Measurements from ENCODE around the gene UBE2Q1.

UBE2Q1 gene

GRCh38 chr1:154557939-154558719 is at the start of gene UBE2Q1:
Gene UBE2Q1, minus strand, starts transcription at chr1:154558662. Its CDS starts 109 bp downstream, at chr1:154558553.
- DNase-seq (ENCODE audit: low read depth), result no peak

- peak; percentile 96 for DNase-seq (ENCODE audit: low read depth)
Measured at GRCh38 chr1:154607609-154608396, 49.3 kb upstream of the UBE2Q1 start, which contains the start of gene ADAR. Gene ADAR, minus strand, starts transcription at chr1:154608186. Its CDS starts 180 bp downstream, at chr1:154608006.

GRCh38 chr1:154607106-154607608 is 48.7 kb upstream of the UBE2Q1 start:
- DNase-seq (ENCODE audit: low read depth), result peak; percentile 38

- no peak for DNase-seq (ENCODE audit: low read depth)
Measured at GRCh38 chr1:154605534-154605933, 47.1 kb upstream of the UBE2Q1 start.

- DNase-seq (ENCODE audit: low read depth), result no peak
Measured at GRCh38 chr1:154603317-154603716, 44.9 kb upstream of the UBE2Q1 start.

- DNase-seq (ENCODE audit: low read depth), result peak; percentile 9
Measured at GRCh38 chr1:154599658-154600057, 41.2 kb upstream of the UBE2Q1 start.

- DNase-seq (ENCODE audit: low read depth), result peak; percentile 31
Measured at GRCh38 chr1:154598871-154599635, 40.6 kb upstream of the UBE2Q1 start.

- peak; percentile 9 for DNase-seq (ENCODE audit: low read depth)
Measured at GRCh38 chr1:154595621-154596020, 37.2 kb upstream of the UBE2Q1 start.

- DNase-seq (ENCODE audit: low read depth), result no peak
Measured at GRCh38 chr1:154594811-154595210, 36.3 kb upstream of the UBE2Q1 start.

GRCh38 chr1:154593390-154593789 is 34.9 kb upstream of the UBE2Q1 start:
- no peak for DNase-seq (ENCODE audit: low read depth)

- DNase-seq (ENCODE audit: low read depth), result no peak
Measured at GRCh38 chr1:154591206-154591605, 32.7 kb upstream of the UBE2Q1 start.

- no peak for DNase-seq (ENCODE audit: low read depth)
Measured at GRCh38 chr1:154590756-154591155, 32.3 kb upstream of the UBE2Q1 start.

GRCh38 chr1:154589780-154590179 is 31.3 kb upstream of the UBE2Q1 start:
- no peak for DNase-seq (ENCODE audit: low read depth)

GRCh38 chr1:154586641-154587040 is 28.2 kb upstream of the UBE2Q1 start:
- no peak for DNase-seq (ENCODE audit: low read depth)

- DNase-seq (ENCODE audit: low read depth), result no peak
Measured at GRCh38 chr1:154586231-154586630, 27.8 kb upstream of the UBE2Q1 start.

GRCh38 chr1:154584267-154584994 is 26.0 kb upstream of the UBE2Q1 start:
- DNase-seq (ENCODE audit: low read depth), result no peak

- DNase-seq (ENCODE audit: low read depth), result no peak
Measured at GRCh38 chr1:154583773-154584172, 25.3 kb upstream of the UBE2Q1 start.

- no peak for DNase-seq (ENCODE audit: low read depth)
Measured at GRCh38 chr1:154582885-154583284, 24.4 kb upstream of the UBE2Q1 start.

GRCh38 chr1:154581766-154582165 is 23.3 kb upstream of the UBE2Q1 start:
- DNase-seq (ENCODE audit: low read depth), result no peak

GRCh38 chr1:154579374-154579773 is 20.9 kb upstream of the UBE2Q1 start:
- no peak for DNase-seq (ENCODE audit: low read depth)

- DNase-seq (ENCODE audit: low read depth), result no peak
Measured at GRCh38 chr1:154578058-154578418, 19.6 kb upstream of the UBE2Q1 start.
